T-helper 17 cell (primary cell): Measurements from ENCODE around the gene PEX6. TPM values are rescaled to one million over a fixed set of nuclear protein-coding genes. Genes with fewer than 3 reads are reported as not detected.

Experiments
- ATAC-seq: fragments of 150-1000 bp; cut with Tn5 transposase; 2 replicates; pipeline ENCODE4 v1.10.0; 2021; ENCODE audit warnings: mild to moderate bottlenecking, moderate library complexity
- DNase-seq, 3 donors: peaks; one replicate each; pipeline versions ENCODE4 v3.0.0 to v3.0.0-alpha.2; 2020 to 2021
- H3K9me3 ChIP-seq: one replicate; pipeline ENCODE4 v1.7.0; 2013; ENCODE audit warnings: low read length, mild to moderate bottlenecking; ENCODE audit not compliant: control insufficient read depth, poor library complexity, severe bottlenecking
- H3K27ac Mint-ChIP-seq: one replicate; pipeline ENCODE4 v1.8.0; 2022; ENCODE audit warnings: mild to moderate bottlenecking, moderate library complexity, mixed read lengths
- H3K27me3 Mint-ChIP-seq: one replicate; pipeline ENCODE4 v1.8.0; 2022; ENCODE audit warnings: mixed read lengths
- H3K36me3 Mint-ChIP-seq: one replicate; pipeline ENCODE4 v1.8.0; 2022; ENCODE audit warnings: low read depth, mixed read lengths
- H3K4me1 Mint-ChIP-seq: one replicate; pipeline ENCODE4 v1.8.0; 2022; ENCODE audit warnings: mild to moderate bottlenecking, mixed read lengths
- H3K4me3 Mint-ChIP-seq: one replicate; pipeline ENCODE4 v1.8.0; 2022; ENCODE audit warnings: mild to moderate bottlenecking, moderate library complexity, mixed read lengths
- total RNA-seq, 4 donors: library from RNA in 2 of 4; stranded (reverse) in 2 of 4; gene quantifications; one replicate each; pipeline ENCODE4 v1.2.3 and lab custom pipeline; 2022 to 2026

PEX6 gene
- total RNA-seq, 2 donors from 2014 or later, result 10.2 to 15.5 TPM

DNA sequence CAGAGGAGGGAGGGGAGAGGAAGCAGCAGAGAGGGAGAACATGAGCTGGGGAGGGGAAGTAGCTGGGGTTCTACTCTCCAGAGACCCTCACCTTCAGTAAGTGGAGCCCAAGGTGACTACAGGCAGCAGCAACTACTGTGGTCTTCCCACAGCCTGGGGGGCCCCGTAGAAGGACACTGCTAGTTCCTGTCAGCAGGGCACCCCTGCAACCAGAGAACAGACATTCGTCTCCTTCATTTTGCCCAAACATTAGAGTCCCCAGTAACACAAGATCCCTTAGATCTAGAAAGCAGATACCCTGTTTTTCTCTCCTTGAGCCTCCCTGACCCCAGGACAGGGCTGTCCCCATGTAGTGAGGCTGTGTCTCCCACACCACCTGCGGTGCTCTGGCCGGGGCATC, 10.2 kb downstream of the PEX6 start:
- H3K27ac Mint-ChIP-seq, result no peak overlapping the region
- peaks cover 5% of the 10 kb centered on the region for H3K4me1 Mint-ChIP-seq
- H3K27me3 Mint-ChIP-seq, result no peaks in the 10 kb centered on the region
- DNase-seq, result no peak
- no peak for ATAC-seq
- no peak overlapping the region for H3K4me3 Mint-ChIP-seq
- no peaks in the 10 kb centered on the region for H3K9me3 ChIP-seq
- H3K36me3 Mint-ChIP-seq, result no peaks in the 10 kb centered on the region

DNA sequence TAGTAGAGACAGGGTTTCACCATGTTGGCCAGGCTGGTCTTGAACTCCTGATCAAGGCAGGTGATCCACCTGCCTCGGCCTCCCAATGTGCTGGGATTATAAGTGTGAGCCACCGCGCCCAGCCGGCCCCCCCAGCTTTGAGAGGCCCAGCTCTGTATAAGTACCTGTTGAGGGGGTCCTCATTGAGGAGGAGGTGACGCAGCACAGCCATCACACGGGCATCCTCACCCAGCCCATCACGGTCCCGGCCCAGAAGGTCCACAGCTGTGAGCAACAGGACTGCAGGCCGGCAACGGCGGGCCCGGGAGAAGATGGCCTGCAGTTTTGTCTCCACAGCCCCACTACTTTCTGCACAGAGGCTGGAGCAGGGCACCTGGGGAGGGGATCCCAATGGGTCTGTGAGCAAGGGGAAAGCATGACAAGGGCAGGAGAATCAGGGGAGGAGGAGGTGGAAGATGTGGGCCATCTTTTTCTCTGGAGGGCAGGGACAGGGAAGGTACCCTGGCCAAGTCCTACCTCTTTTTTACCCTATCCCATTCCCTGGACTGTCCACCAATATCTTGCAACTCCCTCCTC, 10.8 kb downstream of the PEX6 start:
- ATAC-seq (no peak), DNase-seq (no peak)
- Mint-ChIP-seq H3K27ac (no peak overlapping the region), H3K4me3 (no peak overlapping the region), H3K36me3 (no peaks in the 10 kb centered on the region), H3K4me1 (peaks cover 5% of the 10 kb centered on the region), H3K27me3 (no peaks in the 10 kb centered on the region)
- no peaks in the 10 kb centered on the region for H3K9me3 ChIP-seq

DNA sequence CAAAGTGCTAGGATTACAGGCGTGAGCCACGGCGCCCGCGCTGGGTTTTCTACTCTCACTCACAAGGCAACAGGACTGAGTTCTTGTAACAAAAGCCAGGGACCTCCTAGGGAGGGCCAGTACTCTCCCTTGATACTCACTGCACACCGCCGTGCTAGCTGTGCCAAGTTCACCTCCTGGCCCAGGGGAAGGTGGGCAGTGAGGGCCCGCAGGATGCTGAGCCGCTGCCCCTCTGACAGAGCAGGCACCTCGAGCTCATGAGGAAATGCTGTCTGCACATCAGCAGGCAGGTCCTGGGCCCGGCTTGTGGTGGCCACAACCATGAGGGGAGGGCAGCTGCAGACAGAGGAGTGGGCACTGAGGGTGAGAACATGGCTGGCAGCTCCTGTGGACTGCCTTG, 11.8 kb downstream of the PEX6 start:
- DNase-seq, result no peak
- H3K9me3 ChIP-seq, result no peaks in the 10 kb centered on the region
- Mint-ChIP-seq H3K27me3 (no peaks in the 10 kb centered on the region), H3K27ac (no peak overlapping the region), H3K4me3 (no peak overlapping the region), H3K4me1 (peaks cover 5% of the 10 kb centered on the region), H3K36me3 (peaks cover 2% of the 10 kb centered on the region)
- ATAC-seq, result no peak

DNA sequence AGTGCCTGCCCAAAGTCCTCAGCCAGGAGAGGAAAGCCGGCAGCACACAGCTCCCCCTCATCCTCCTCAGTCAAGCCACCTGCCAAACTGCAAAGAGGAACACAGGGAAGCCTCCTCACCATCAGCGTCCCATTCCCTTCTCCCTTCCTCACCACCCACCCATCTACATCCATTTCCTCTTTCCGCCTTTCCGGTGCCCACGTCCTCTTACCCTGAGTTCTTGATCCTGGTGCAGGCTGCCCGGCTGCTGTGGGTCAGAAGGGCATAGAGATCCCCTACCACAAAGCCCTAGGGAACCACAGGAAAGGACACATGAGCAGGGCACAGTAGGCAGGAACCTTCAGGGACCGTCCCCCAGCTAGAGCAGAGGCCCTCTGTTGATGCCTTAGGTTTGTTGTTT, 12.4 kb downstream of the PEX6 start:
- Mint-ChIP-seq H3K27ac (no peak overlapping the region), H3K36me3 (peaks cover 2% of the 10 kb centered on the region), H3K4me3 (no peak overlapping the region), H3K27me3 (no peaks in the 10 kb centered on the region), H3K4me1 (peaks cover 5% of the 10 kb centered on the region)
- no peaks in the 10 kb centered on the region for H3K9me3 ChIP-seq
- DNase-seq (no peak), ATAC-seq (no peak)

DNA sequence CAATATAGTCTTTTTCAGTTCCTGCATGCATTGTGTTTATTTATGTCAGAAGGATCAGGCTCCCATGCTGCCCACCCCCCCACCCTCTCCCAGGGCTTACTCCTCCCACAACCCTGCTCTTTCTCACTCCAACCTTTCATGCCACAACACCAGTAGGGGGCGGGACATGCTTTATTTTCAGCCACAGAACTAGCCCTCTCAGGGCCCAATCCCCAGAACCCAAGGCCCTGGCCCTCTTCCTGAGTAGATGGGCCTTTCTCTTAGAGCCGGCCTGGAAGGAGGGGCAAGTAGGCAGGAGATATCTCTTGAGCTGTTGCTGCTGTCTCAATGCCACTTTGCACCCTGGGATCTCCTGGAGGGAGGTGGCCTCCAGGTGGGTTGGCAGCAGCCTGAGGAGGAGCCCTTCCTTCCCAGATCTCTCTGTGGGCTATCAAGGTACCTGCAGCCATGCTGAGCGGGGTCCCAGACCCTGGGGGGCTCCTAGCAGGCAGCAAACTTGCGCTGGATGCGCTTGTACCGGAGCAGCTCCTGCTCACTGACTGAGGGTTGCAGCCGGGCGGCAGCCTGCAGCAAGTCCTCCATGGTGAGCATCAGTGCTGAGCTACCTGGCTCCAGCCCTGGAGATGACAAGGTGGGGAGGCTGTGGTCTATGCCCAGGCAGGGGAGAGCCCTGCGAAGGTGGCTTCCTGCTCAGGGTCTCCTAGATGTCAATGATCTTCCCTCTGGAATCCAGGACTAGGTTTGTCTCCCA, 15.0 kb downstream of the PEX6 start:
- DNase-seq (no peak), ATAC-seq (peak; percentile 47)
- no peaks in the 10 kb centered on the region for H3K27me3 Mint-ChIP-seq
- no peaks in the 10 kb centered on the region for H3K9me3 ChIP-seq
- H3K36me3 Mint-ChIP-seq, result peaks cover 2% of the 10 kb centered on the region
- no peak overlapping the region for H3K27ac Mint-ChIP-seq
- H3K4me3 Mint-ChIP-seq, result no peak overlapping the region
- peaks cover 18% of the 10 kb centered on the region for H3K4me1 Mint-ChIP-seq

DNA sequence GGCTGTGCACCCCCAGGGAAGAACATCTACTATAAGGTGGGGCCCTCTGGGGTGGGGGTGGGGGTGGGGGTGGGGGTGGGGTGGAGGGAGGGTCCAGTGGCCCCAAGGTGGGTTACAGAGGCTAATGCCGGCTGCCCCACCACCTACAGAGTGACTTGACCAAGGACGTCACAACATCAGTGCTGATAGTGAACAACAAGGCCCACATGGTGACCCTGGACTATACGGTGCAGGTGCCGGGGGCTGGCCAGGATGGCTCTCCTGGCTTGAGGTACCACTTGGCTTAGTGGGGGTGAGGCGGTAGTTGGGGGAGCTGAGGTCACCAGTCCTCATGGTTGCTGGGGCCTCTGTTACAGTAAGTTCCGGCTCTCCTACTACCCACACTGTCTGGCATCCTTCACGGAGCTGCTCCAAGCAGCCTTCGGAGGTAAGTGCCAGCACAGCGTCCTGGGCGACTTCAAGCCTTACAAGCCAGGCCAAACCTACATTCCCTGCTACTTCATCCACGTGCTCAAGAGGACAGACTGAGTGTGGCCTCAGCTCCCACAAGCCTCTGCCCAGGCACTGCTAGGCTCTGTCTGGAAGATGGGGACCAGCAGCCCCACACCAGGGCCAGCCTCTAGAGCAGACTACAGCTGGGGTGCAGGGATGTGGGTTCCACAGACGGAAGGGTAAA, 15.7 kb downstream of the PEX6 start:
- Mint-ChIP-seq H3K4me1 (peaks cover 17% of the 10 kb centered on the region), H3K4me3 (no peak overlapping the region), H3K27me3 (no peaks in the 10 kb centered on the region), H3K27ac (no peak overlapping the region), H3K36me3 (peaks cover 2% of the 10 kb centered on the region)
- ATAC-seq (no peak), DNase-seq (no peak)
- no peaks in the 10 kb centered on the region for H3K9me3 ChIP-seq

GRCh38 chr6:42962502-42963178, 16.3 kb downstream of the PEX6 start:
- Mint-ChIP-seq H3K4me3 (no peak overlapping the region), H3K27ac (no peak overlapping the region)

GRCh38 chr6:42962096-42962495, 16.9 kb downstream of the PEX6 start:
- Mint-ChIP-seq H3K36me3 (peaks cover 2% of the 10 kb centered on the region), H3K4me1 (peaks cover 17% of the 10 kb centered on the region), H3K27ac (no peak overlapping the region), H3K27me3 (no peaks in the 10 kb centered on the region), H3K4me3 (peak overlapping the region; percentile 31)
- ATAC-seq (no peak), DNase-seq (no peak)
- H3K9me3 ChIP-seq, result no peaks in the 10 kb centered on the region

More at GRCh38 chr6:42962502-42963178, 16.3 kb downstream of the PEX6 start:
- H3K4me1 Mint-ChIP-seq, result peaks cover 17% of the 10 kb centered on the region
- no peak for ATAC-seq
- no peaks in the 10 kb centered on the region for H3K9me3 ChIP-seq
- H3K27me3 Mint-ChIP-seq, result no peaks in the 10 kb centered on the region
- DNase-seq, result no peak
- peaks cover 2% of the 10 kb centered on the region for H3K36me3 Mint-ChIP-seq

- no peak for ATAC-seq
Measured at GRCh38 chr6:42961020-42961470, 17.9 kb downstream of the PEX6 start.

GRCh38 chr6:42960243-42961019, 18.6 kb downstream of the PEX6 start, which contains the start of gene GNMT:
TSS of gene GNMT (plus strand) at chr6:42960754. CDS start at chr6:42960768, 14 bp downstream.
- H3K27me3 Mint-ChIP-seq, result no peaks in the 10 kb centered on the region
- H3K27ac Mint-ChIP-seq, result no peak within 1 kb of the TSS
- peaks cover 2% of the 10 kb centered on the region for H3K36me3 Mint-ChIP-seq
- DNase-seq (peak; percentile 15 to 20 (median 19)), ATAC-seq (peak; percentile 84)
- H3K4me3 Mint-ChIP-seq, result peak within 1 kb of the TSS; percentile 86
- no peaks in the 10 kb centered on the region for H3K9me3 ChIP-seq
- H3K4me1 Mint-ChIP-seq, result peaks cover 14% of the 10 kb centered on the region

More at GRCh38 chr6:42961020-42961470, 17.9 kb downstream of the PEX6 start:
- Mint-ChIP-seq H3K4me1 (peaks cover 17% of the 10 kb centered on the region), H3K27me3 (no peaks in the 10 kb centered on the region), H3K36me3 (peaks cover 2% of the 10 kb centered on the region), H3K27ac (no peak overlapping the region), H3K4me3 (peak overlapping the region; percentile 86)
- no peak for DNase-seq
- no peaks in the 10 kb centered on the region for H3K9me3 ChIP-seq

- Mint-ChIP-seq H3K4me1 (peaks cover 14% of the 10 kb centered on the region), H3K27me3 (no peaks in the 10 kb centered on the region), H3K4me3 (peak overlapping the region; percentile 86), H3K27ac (no peak overlapping the region), H3K36me3 (peaks cover 2% of the 10 kb centered on the region)
- DNase-seq (no peak), ATAC-seq (peak; percentile 2)
- H3K9me3 ChIP-seq, result no peaks in the 10 kb centered on the region
Measured at GRCh38 chr6:42959917-42960242, 19.1 kb downstream of the PEX6 start.

DNA sequence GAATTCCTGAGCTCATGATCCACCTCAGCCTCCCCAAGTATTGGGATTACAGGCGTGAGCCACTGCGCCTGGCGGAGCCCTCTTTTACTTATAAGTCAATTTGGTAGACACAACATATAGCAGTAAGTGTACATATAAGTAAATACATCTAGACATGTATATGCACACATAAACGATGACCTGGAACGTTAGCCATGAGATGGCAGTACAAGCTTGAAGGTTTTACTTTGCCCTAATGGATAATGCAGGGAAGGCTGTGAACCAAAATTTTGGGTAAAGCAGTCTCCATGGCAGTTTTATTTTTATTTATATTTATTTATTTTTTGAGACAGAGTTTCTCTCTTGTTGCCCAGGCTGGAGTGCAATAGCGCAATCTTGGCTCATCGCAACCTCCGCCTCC, 20.9 kb downstream of the PEX6 start:
- H3K9me3 ChIP-seq, result no peaks in the 10 kb centered on the region
- Mint-ChIP-seq H3K27ac (no peak overlapping the region), H3K4me1 (peaks cover 14% of the 10 kb centered on the region), H3K27me3 (no peaks in the 10 kb centered on the region), H3K36me3 (peaks cover 2% of the 10 kb centered on the region), H3K4me3 (no peak overlapping the region)
- DNase-seq (no peak), ATAC-seq (no peak)
